Nephron (organoid): ENCODE measurements around the gene GRIK4.
A peak's percentile ranks its signal among the peaks of the same experiment; 100 is the strongest.

ENCODE experiments used
- H3K27ac Mint-ChIP-seq, 3 experiments: 2 replicates each; pipeline ENCODE4 v1.8.0; 2020; ENCODE audit warnings: mixed read lengths in 3 of 3, mild to moderate bottlenecking in 2 of 3, moderate library complexity in 1 of 3
- H3K27me3 Mint-ChIP-seq: 2 replicates; pipeline ENCODE4 v1.8.0; 2021; ENCODE audit warnings: low read depth, mild to moderate bottlenecking, moderate library complexity, mixed read lengths
- H3K36me3 Mint-ChIP-seq: 2 replicates; pipeline ENCODE4 v1.8.0; 2020; ENCODE audit warnings: low read depth, mixed read lengths
- H3K4me1 Mint-ChIP-seq: 2 replicates; pipeline ENCODE4 v1.8.0; 2020; ENCODE audit warnings: mixed read lengths
- H3K4me3 Mint-ChIP-seq, 3 experiments: 2 replicates each; pipeline ENCODE4 v1.8.0; 2020; ENCODE audit warnings: mild to moderate bottlenecking in 3 of 3, mixed read lengths in 3 of 3, moderate library complexity in 2 of 3
- H3K9me3 Mint-ChIP-seq: 2 replicates; pipeline ENCODE4 v1.8.0; 2020; ENCODE audit warnings: mixed read lengths
- TF ChIP-seq, protein P1 (sequence below), 3 experiments: fragments of 200-600 bp; sonication (generic); IDR thresholded peaks; one replicate each; pipeline ENCODE4 v1.5.0; 2021; ENCODE audit warnings: antibody characterized with exemption in 3 of 3; ENCODE audit not compliant: unreplicated experiment in 3 of 3

Gene GRIK4

GRCh38 chr11:120817158-120817557 is 305.6 kb downstream of the GRIK4 start:
- H3K36me3 Mint-ChIP-seq = no peaks in the 10 kb centered on the region
- peaks cover 27% of the 10 kb centered on the region for H3K27me3 Mint-ChIP-seq
- H3K4me1 Mint-ChIP-seq = peaks cover 47% of the 10 kb centered on the region
- no peaks in the 10 kb centered on the region for H3K9me3 Mint-ChIP-seq
- TF ChIP-seq, protein P1, sequence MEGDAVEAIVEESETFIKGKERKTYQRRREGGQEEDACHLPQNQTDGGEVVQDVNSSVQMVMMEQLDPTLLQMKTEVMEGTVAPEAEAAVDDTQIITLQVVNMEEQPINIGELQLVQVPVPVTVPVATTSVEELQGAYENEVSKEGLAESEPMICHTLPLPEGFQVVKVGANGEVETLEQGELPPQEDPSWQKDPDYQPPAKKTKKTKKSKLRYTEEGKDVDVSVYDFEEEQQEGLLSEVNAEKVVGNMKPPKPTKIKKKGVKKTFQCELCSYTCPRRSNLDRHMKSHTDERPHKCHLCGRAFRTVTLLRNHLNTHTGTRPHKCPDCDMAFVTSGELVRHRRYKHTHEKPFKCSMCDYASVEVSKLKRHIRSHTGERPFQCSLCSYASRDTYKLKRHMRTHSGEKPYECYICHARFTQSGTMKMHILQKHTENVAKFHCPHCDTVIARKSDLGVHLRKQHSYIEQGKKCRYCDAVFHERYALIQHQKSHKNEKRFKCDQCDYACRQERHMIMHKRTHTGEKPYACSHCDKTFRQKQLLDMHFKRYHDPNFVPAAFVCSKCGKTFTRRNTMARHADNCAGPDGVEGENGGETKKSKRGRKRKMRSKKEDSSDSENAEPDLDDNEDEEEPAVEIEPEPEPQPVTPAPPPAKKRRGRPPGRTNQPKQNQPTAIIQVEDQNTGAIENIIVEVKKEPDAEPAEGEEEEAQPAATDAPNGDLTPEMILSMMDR (IDR thresholded peaks at IDR 0.05; ENCODE audit: unreplicated experiment in 3 of 3) = no peak
- H3K4me3 Mint-ChIP-seq = peak overlapping the region in 2 of 3 experiments; percentile 38 to 53
- H3K27ac Mint-ChIP-seq = peak overlapping the region; percentile 72 to 88 (median 85)

GRCh38 chr11:120818097-120818496 is 306.5 kb downstream of the GRIK4 start:
- peak overlapping the region in 2 of 3 experiments; percentile 12 to 72 for H3K27ac Mint-ChIP-seq
- no peak overlapping the region for H3K4me3 Mint-ChIP-seq
- TF ChIP-seq, protein P1 (IDR thresholded peaks at IDR 0.05; ENCODE audit: unreplicated experiment in 3 of 3) = no peak
- H3K4me1 Mint-ChIP-seq = peaks cover 47% of the 10 kb centered on the region
- no peaks in the 10 kb centered on the region for H3K9me3 Mint-ChIP-seq
- peaks cover 28% of the 10 kb centered on the region for H3K27me3 Mint-ChIP-seq
- H3K36me3 Mint-ChIP-seq = no peaks in the 10 kb centered on the region

DNA sequence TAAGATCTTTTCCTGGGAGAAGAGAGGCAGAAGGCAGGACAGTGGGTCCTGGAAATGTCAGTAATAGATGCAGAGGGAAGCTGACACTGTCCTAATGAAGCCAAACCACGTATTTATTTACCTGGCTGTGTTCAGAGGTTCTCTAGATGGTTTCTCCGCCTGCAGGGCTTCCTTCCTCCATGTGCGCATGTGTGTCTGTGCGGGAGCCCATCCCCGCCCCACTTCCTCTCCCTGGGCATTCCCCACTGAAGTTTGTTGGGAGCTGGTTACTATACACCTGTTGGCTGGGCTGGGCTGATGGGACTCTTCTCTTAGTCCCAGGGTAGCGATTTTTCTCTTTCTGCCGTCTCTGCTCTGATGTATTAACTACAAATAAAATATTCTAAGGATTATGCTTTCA is 307.5 kb downstream of the GRIK4 start:
- Mint-ChIP-seq H3K27ac (peak overlapping the region in 1 of 3 experiments; percentile 11), H3K9me3 (no peaks in the 10 kb centered on the region), H3K4me1 (peaks cover 40% of the 10 kb centered on the region), H3K4me3 (no peak overlapping the region), H3K27me3 (peaks cover 31% of the 10 kb centered on the region), H3K36me3 (no peaks in the 10 kb centered on the region)
- TF ChIP-seq, protein P1 (IDR thresholded peaks at IDR 0.05; ENCODE audit: unreplicated experiment in 3 of 3) = no peak

GRCh38 chr11:120819437-120820365 is 308.2 kb downstream of the GRIK4 start:
- Mint-ChIP-seq H3K27ac (peak overlapping the region in 2 of 3 experiments; percentile 11 to 54), H3K9me3 (no peaks in the 10 kb centered on the region)

GRCh38 chr11:120823159-120823558 is 311.6 kb downstream of the GRIK4 start:
- Mint-ChIP-seq H3K4me1 (peaks cover 25% of the 10 kb centered on the region), H3K4me3 (no peak overlapping the region), H3K9me3 (no peaks in the 10 kb centered on the region), H3K27ac (no peak overlapping the region), H3K27me3 (peaks cover 35% of the 10 kb centered on the region), H3K36me3 (no peaks in the 10 kb centered on the region)
- TF ChIP-seq, protein P1 (IDR thresholded peaks at IDR 0.05; ENCODE audit: unreplicated experiment in 3 of 3) = no peak

More at GRCh38 chr11:120819437-120820365, 308.2 kb downstream of the GRIK4 start:
- peaks cover 31% of the 10 kb centered on the region for H3K27me3 Mint-ChIP-seq
- H3K36me3 Mint-ChIP-seq = no peaks in the 10 kb centered on the region
- peaks cover 37% of the 10 kb centered on the region for H3K4me1 Mint-ChIP-seq
- H3K4me3 Mint-ChIP-seq = no peak overlapping the region
- TF ChIP-seq, protein P1 (IDR thresholded peaks at IDR 0.05; ENCODE audit: unreplicated experiment in 3 of 3) = no peak
